NT2/D1 (cell line): ENCODE results near the gene ADD3.

Source experiments
- DNase-seq: peaks from one replicate; pipeline ENCODE4 v3.0.0-alpha.2; 2011; ENCODE audit warnings: low read depth, low spot score
- H3K27me3 ChIP-seq: 2 replicates; pipeline ENCODE4 v1.6.0; 2011; ENCODE audit warnings: mild to moderate bottlenecking; ENCODE audit not compliant: insufficient read length, insufficient read depth
- H3K36me3 ChIP-seq: 2 replicates; pipeline ENCODE4 v1.6.1; 2011; ENCODE audit warnings: mild to moderate bottlenecking, low read length, mixed read lengths; ENCODE audit not compliant: insufficient read depth, insufficient read length
- H3K4me1 ChIP-seq: 2 replicates; pipeline ENCODE4 v1.5.1; 2011; ENCODE audit not compliant: insufficient read depth, insufficient read length
- H3K4me3 ChIP-seq: 2 replicates; pipeline ENCODE4 v1.5.1; 2011; ENCODE audit warnings: low read depth; ENCODE audit not compliant: insufficient read length
- H3K9ac ChIP-seq: 2 replicates; pipeline ENCODE4 v1.6.0; 2011; ENCODE audit warnings: low read depth; ENCODE audit not compliant: insufficient read length
- H3K9me3 ChIP-seq: 2 replicates; pipeline ENCODE4 v1.5.1; 2011; ENCODE audit warnings: mild to moderate bottlenecking, low read length; ENCODE audit not compliant: insufficient read depth
- SUZ12 ChIP-seq: IDR thresholded peaks from 2 replicates; pipeline ENCODE4 v1.6.1; 2011; ENCODE audit not compliant: insufficient read length, insufficient read depth; ENCODE audit errors: extremely low read depth
- YY1 ChIP-seq: IDR thresholded peaks from 2 replicates; pipeline ENCODE4 v1.6.1; 2011; ENCODE audit not compliant: insufficient read length, insufficient read depth
- ZNF274 ChIP-seq: IDR thresholded peaks from 2 replicates; pipeline ENCODE4 v1.6.1; 2011; ENCODE audit warnings: mild to moderate bottlenecking, low read depth, low read length

ADD3 gene

GRCh38 chr10:109996766-109997171, 11.0 kb upstream of the ADD3 start:
- Histone ChIP-seq H3K4me1 (peaks cover 3% of the 10 kb centered on the region), H3K27me3 (no peaks in the 10 kb centered on the region), H3K9me3 (no peaks in the 10 kb centered on the region), H3K36me3 (no peaks in the 10 kb centered on the region), H3K4me3 (no peak overlapping the region), H3K9ac (no peak overlapping the region)
- no peak for DNase-seq
- TF ChIP-seq YY1 = no peak
- TF ChIP-seq SUZ12 = no peak
- no peak for TF ChIP-seq ZNF274

DNA sequence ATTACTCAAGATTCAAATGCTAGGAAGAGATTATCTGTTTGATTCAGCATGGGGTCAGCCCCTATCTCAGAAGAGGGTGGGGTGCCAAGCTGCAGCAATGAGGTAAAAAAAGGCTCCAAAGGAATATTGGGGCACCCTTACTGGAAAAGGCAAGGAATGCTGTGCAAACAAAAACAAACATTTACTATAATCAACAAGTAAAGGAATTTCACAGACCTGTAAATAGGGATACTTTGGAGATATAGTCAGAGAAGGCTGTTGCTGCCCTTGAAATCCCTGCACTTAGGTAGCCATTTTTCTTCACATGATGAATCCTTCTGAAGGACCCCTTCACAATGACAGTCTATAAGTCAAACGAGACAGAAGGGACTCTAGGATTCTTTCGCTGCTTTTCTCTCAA, 10.6 kb upstream of the ADD3 start:
- H3K4me1 ChIP-seq = peaks cover 3% of the 10 kb centered on the region
- no peaks in the 10 kb centered on the region for H3K27me3 ChIP-seq
- no peak overlapping the region for H3K9ac ChIP-seq
- no peaks in the 10 kb centered on the region for H3K9me3 ChIP-seq
- no peaks in the 10 kb centered on the region for H3K36me3 ChIP-seq
- no peak for DNase-seq
- TF ChIP-seq SUZ12 = no peak
- H3K4me3 ChIP-seq = no peak overlapping the region

GRCh38 chr10:109998513-109998912, 9.3 kb upstream of the ADD3 start:
- H3K36me3 ChIP-seq = no peaks in the 10 kb centered on the region
- no peak for DNase-seq
- H3K27me3 ChIP-seq = no peaks in the 10 kb centered on the region
- H3K4me3 ChIP-seq = no peak overlapping the region
- no peak overlapping the region for H3K9ac ChIP-seq
- peaks cover 4% of the 10 kb centered on the region for H3K4me1 ChIP-seq
- no peak for TF ChIP-seq SUZ12
- no peak for TF ChIP-seq YY1
- no peak for TF ChIP-seq ZNF274
- no peaks in the 10 kb centered on the region for H3K9me3 ChIP-seq

- no peaks in the 10 kb centered on the region for H3K9me3 ChIP-seq
- TF ChIP-seq SUZ12 = no peak
- no peak for TF ChIP-seq ZNF274
- no peak for TF ChIP-seq YY1
- H3K36me3 ChIP-seq = no peaks in the 10 kb centered on the region
- H3K4me3 ChIP-seq = no peak overlapping the region
- H3K27me3 ChIP-seq = peaks cover 15% of the 10 kb centered on the region
- H3K9ac ChIP-seq = no peak overlapping the region
- no peak for DNase-seq
- H3K4me1 ChIP-seq = peaks cover 7% of the 10 kb centered on the region
These were observed 4.8 kb upstream of the ADD3 start for GRCh38 chr10:110002801-110003523.

- no peak for TF ChIP-seq SUZ12
- no peak for TF ChIP-seq ZNF274
- TF ChIP-seq YY1 = no peak
- Histone ChIP-seq H3K9ac (no peak overlapping the region), H3K4me1 (peaks cover 5% of the 10 kb centered on the region), H3K4me3 (no peak overlapping the region), H3K36me3 (no peaks in the 10 kb centered on the region), H3K9me3 (no peaks in the 10 kb centered on the region), H3K27me3 (peaks cover 15% of the 10 kb centered on the region)
- no peak for DNase-seq
These were observed 4.3 kb upstream of the ADD3 start for GRCh38 chr10:110003524-110003885.

DNA sequence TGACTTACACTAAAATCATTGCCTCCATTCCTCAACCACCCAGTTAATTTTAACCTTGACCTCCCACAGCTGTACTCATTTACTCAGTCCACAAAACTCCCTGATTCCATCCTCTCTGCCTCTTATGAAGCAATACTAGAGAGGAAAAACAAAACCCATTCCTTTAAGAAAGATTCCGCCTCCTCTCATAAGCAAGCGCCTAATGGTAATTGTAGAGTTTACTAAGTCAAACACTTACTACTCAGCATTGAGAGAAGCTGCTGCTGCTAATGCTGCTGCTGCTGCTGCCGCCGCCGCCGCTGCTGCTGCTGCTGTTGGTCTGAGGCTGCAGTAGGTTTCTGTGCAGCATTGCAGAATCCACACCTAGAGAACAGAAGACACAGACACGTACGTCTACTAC, 2.1 kb upstream of the ADD3 start:
- Histone ChIP-seq H3K4me3 (no peak overlapping the region), H3K4me1 (peaks cover 4% of the 10 kb centered on the region), H3K36me3 (no peaks in the 10 kb centered on the region), H3K9ac (no peak overlapping the region), H3K9me3 (no peaks in the 10 kb centered on the region), H3K27me3 (peaks cover 15% of the 10 kb centered on the region)
- no peak for TF ChIP-seq SUZ12
- TF ChIP-seq YY1 = no peak
- TF ChIP-seq ZNF274 = no peak
- DNase-seq = no peak

- H3K4me1 ChIP-seq = peaks cover 4% of the 10 kb centered on the region
- H3K4me3 ChIP-seq = peak overlapping the region; percentile 51
- peak overlapping the region; percentile 85 for H3K9ac ChIP-seq
- no peaks in the 10 kb centered on the region for H3K9me3 ChIP-seq
- H3K27me3 ChIP-seq = peaks cover 15% of the 10 kb centered on the region
- H3K36me3 ChIP-seq = no peaks in the 10 kb centered on the region
- TF ChIP-seq YY1 = no peak
- TF ChIP-seq ZNF274 = no peak
- no peak for TF ChIP-seq SUZ12
- DNase-seq = no peak
These were observed 1.2 kb upstream of the ADD3 start for GRCh38 chr10:110006358-110007160.
